ENCODE measurements around the gene SLITRK6.

The SLITRK6 gene, protein sequence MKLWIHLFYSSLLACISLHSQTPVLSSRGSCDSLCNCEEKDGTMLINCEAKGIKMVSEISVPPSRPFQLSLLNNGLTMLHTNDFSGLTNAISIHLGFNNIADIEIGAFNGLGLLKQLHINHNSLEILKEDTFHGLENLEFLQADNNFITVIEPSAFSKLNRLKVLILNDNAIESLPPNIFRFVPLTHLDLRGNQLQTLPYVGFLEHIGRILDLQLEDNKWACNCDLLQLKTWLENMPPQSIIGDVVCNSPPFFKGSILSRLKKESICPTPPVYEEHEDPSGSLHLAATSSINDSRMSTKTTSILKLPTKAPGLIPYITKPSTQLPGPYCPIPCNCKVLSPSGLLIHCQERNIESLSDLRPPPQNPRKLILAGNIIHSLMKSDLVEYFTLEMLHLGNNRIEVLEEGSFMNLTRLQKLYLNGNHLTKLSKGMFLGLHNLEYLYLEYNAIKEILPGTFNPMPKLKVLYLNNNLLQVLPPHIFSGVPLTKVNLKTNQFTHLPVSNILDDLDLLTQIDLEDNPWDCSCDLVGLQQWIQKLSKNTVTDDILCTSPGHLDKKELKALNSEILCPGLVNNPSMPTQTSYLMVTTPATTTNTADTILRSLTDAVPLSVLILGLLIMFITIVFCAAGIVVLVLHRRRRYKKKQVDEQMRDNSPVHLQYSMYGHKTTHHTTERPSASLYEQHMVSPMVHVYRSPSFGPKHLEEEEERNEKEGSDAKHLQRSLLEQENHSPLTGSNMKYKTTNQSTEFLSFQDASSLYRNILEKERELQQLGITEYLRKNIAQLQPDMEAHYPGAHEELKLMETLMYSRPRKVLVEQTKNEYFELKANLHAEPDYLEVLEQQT

DNA sequence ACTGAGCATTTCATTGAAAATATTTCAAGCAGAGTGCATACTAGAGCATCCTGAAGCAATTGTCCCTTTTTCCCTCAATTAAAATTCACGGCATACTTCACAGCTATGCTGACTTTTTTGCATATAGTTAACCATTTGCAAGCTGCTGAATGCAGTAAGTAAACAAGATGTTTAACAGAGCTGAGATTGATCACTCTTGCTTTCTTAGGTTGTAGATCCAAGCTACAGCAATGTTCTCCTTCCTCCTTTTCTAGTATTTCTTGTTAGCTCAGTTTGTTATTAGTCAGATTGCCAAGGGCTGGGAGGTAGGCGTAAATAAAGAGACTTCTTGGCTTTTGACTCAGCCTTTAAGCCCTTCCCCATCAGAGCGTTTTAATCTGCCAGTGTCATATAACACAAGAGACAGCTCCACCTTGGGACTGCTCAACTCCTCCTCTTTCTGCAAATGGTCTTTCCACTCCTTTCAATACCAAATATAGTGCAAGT, at the start of gene SLITRK6:
SLITRK6 (minus strand) TSS at position 323 of the 486 bp plus-strand sequence. CDS start 2,911 bp downstream, outside the sequence.
- peak within 1 kb of the TSS; percentile 45 for H3K4me3 ChIP-seq (ENCODE audit: low read depth in 1 of 2, low read length in 2 of 2)
- H3K27ac ChIP-seq (ENCODE audit: low read length): no peak within 1 kb of the TSS

DNA sequence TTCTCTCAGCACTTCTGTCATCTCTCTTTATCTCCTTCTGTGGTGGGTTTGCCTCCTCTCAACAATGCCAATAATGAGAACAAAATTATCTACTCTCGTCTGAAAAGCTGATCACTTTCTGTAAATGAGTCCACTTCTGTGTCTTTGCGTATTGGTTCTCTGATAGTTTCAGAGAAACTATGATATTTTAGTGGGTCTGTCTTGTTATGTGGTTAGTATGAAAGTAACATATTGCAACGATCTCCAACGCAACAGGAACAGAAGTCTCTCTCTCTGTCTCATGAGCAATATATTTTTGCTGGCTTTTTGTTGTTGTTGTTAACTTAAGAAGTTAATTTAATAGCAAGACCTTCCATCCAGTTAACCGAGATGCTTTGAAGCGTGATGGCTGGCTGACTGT, 47.8 kb upstream of the SLITRK6 start:
- H3K4me3 ChIP-seq (ENCODE audit: low read depth in 1 of 2, low read length in 2 of 2): no peak overlapping the region
- no peaks in the 10 kb centered on the region for H3K27me3 ChIP-seq (ENCODE audit: low read depth, low read length)
- no peaks in the 10 kb centered on the region for H3K4me1 ChIP-seq (ENCODE audit: control insufficient read depth in 1 of 2, insufficient read depth in 2 of 2, low read length in 2 of 2)
- H3K36me3 ChIP-seq (ENCODE audit: control insufficient read depth in 1 of 2, insufficient read depth in 2 of 2, low read length in 2 of 2): no peaks in the 10 kb centered on the region
- H3K9me3 ChIP-seq (ENCODE audit: control insufficient read depth in 1 of 2, low read length in 2 of 2): peaks cover 0 to 6% of the 10 kb centered on the region in 2 donors
- no peak overlapping the region for H3K27ac ChIP-seq (ENCODE audit: low read length)

More for the DNA sequence above, at the start of gene SLITRK6:
- no peaks in the 10 kb centered on the region for H3K36me3 ChIP-seq (ENCODE audit: control insufficient read depth in 1 of 2, insufficient read depth in 2 of 2, low read length in 2 of 2)
- no peaks in the 10 kb centered on the region for H3K27me3 ChIP-seq (ENCODE audit: low read depth, low read length)
- H3K4me1 ChIP-seq (ENCODE audit: control insufficient read depth in 1 of 2, insufficient read depth in 2 of 2, low read length in 2 of 2): peaks cover 0 to 3% of the 10 kb centered on the region in 2 donors
- no peaks in the 10 kb centered on the region for H3K9me3 ChIP-seq (ENCODE audit: control insufficient read depth in 1 of 2, low read length in 2 of 2)

- no peaks in the 10 kb centered on the region for H3K36me3 ChIP-seq (ENCODE audit: control insufficient read depth in 1 of 2, insufficient read depth in 2 of 2, low read length in 2 of 2)
- no peak overlapping the region for H3K4me3 ChIP-seq (ENCODE audit: low read depth in 1 of 2, low read length in 2 of 2)
- H3K4me1 ChIP-seq (ENCODE audit: control insufficient read depth in 1 of 2, insufficient read depth in 2 of 2, low read length in 2 of 2): no peaks in the 10 kb centered on the region
Measured at GRCh38 chr13:85841427-85841826, 42.2 kb upstream of the SLITRK6 start.

DNA sequence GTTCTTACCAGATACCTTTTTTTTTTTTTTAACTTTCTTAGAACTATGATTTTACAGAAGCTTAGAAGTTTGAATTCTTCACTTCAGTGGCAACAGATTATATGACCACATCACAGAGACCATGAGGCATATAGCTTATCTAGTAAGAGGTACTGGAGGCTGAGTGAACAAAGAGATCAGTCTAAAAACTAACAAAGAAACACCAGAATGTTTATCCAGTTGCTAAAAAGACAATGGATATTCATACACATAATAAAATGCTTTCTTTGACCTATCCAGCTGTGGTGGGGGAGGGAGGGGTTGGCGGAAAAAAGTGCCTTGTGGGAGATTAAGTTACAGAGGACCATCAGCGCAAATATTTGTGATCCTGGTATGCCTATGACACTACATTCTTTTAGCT, 34.7 kb upstream of the SLITRK6 start:
- Histone ChIP-seq H3K9me3 (ENCODE audit: control insufficient read depth in 1 of 2, low read length in 2 of 2) (no peaks in the 10 kb centered on the region), H3K4me3 (ENCODE audit: low read depth in 1 of 2, low read length in 2 of 2) (no peak overlapping the region), H3K4me1 (ENCODE audit: control insufficient read depth in 1 of 2, insufficient read depth in 2 of 2, low read length in 2 of 2) (no peaks in the 10 kb centered on the region), H3K27me3 (ENCODE audit: low read depth, low read length) (no peaks in the 10 kb centered on the region), H3K36me3 (ENCODE audit: control insufficient read depth in 1 of 2, insufficient read depth in 2 of 2, low read length in 2 of 2) (no peaks in the 10 kb centered on the region), H3K27ac (ENCODE audit: low read length) (no peak overlapping the region)

More at GRCh38 chr13:85841427-85841826, 42.2 kb upstream of the SLITRK6 start:
- no peak overlapping the region for H3K27ac ChIP-seq (ENCODE audit: low read length)
- H3K27me3 ChIP-seq (ENCODE audit: low read depth, low read length): no peaks in the 10 kb centered on the region
- no peaks in the 10 kb centered on the region for H3K9me3 ChIP-seq (ENCODE audit: control insufficient read depth in 1 of 2, low read length in 2 of 2)

DNA sequence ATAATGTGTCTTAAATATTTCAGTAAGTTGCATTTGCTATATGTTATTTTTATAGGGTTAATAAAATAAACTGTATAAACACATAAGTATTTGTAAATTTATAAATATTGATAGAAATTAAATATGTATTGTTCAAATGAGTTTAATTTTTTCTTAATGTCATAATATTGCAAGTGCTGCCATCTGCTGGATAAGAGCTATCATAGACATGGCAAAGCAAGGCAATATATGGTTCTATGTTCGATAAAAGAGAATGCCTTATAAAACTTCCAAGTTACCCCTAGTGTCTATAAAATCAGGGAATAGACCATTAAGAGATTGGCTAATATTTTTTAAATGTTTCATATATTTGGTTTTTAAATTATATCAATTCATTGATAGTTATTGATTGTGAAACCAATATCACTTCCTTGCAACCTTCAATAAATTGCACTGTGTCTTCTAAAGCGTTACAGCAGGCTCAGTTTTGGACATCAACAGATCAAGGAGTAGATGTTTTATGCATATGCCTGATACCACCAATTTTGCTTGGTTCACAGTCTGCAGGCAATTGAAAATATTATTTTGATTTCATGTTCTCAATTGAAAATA, 29.0 kb upstream of the SLITRK6 start:
- H3K9me3 ChIP-seq (ENCODE audit: control insufficient read depth in 1 of 2, low read length in 2 of 2): no peaks in the 10 kb centered on the region
- H3K4me3 ChIP-seq (ENCODE audit: low read depth in 1 of 2, low read length in 2 of 2): no peak overlapping the region
- H3K4me1 ChIP-seq (ENCODE audit: control insufficient read depth in 1 of 2, insufficient read depth in 2 of 2, low read length in 2 of 2): no peaks in the 10 kb centered on the region
- H3K27ac ChIP-seq (ENCODE audit: low read length): no peak overlapping the region
- no peaks in the 10 kb centered on the region for H3K27me3 ChIP-seq (ENCODE audit: low read depth, low read length)
- H3K36me3 ChIP-seq (ENCODE audit: control insufficient read depth in 1 of 2, insufficient read depth in 2 of 2, low read length in 2 of 2): no peaks in the 10 kb centered on the region

DNA sequence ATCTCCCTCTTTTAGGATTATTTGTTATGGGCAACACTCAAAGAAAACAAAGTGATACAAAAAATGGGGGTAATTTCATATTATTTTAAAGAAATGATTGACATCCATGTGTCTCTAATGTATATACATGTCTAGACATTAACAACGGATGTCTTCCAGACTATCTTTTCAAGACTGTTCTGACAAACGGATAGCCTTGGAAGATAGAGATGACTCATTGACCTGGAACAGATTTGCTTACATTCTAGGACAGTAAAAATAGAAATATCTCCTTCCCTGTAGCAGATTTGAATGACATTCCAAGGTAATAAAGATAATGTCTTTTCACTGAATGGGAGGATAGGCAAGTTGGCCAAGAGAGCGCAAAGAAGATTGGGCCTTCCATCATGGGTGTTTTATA, 26.2 kb upstream of the SLITRK6 start:
- Histone ChIP-seq H3K27ac (ENCODE audit: low read length) (no peak overlapping the region), H3K36me3 (ENCODE audit: control insufficient read depth in 1 of 2, insufficient read depth in 2 of 2, low read length in 2 of 2) (no peaks in the 10 kb centered on the region), H3K4me3 (ENCODE audit: low read depth in 1 of 2, low read length in 2 of 2) (no peak overlapping the region), H3K9me3 (ENCODE audit: control insufficient read depth in 1 of 2, low read length in 2 of 2) (no peaks in the 10 kb centered on the region), H3K27me3 (ENCODE audit: low read depth, low read length) (no peaks in the 10 kb centered on the region), H3K4me1 (ENCODE audit: control insufficient read depth in 1 of 2, insufficient read depth in 2 of 2, low read length in 2 of 2) (no peaks in the 10 kb centered on the region)

DNA sequence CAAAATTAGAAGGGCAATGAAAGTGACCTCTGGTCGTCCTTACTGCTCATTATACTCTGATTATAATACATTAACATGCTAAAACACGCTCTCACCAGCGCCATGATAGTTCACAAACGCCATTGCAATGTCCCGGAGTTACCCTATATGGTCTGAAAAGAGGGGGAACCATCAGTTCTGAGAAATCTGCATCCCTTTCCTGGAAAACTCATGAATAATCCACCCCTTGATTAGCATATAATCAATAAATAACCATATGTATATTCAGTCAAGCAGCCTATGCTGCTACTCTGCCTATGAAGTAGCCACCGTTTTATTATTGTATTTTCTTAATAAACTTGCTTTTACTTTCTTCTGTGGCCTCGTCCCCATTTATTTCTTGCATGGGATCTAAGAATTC, 24.6 kb upstream of the SLITRK6 start:
- Histone ChIP-seq H3K27me3 (ENCODE audit: low read depth, low read length) (no peaks in the 10 kb centered on the region), H3K9me3 (ENCODE audit: control insufficient read depth in 1 of 2, low read length in 2 of 2) (no peaks in the 10 kb centered on the region), H3K36me3 (ENCODE audit: control insufficient read depth in 1 of 2, insufficient read depth in 2 of 2, low read length in 2 of 2) (no peaks in the 10 kb centered on the region), H3K27ac (ENCODE audit: low read length) (no peak overlapping the region), H3K4me1 (ENCODE audit: control insufficient read depth in 1 of 2, insufficient read depth in 2 of 2, low read length in 2 of 2) (no peaks in the 10 kb centered on the region), H3K4me3 (ENCODE audit: low read depth in 1 of 2, low read length in 2 of 2) (no peak overlapping the region)

DNA sequence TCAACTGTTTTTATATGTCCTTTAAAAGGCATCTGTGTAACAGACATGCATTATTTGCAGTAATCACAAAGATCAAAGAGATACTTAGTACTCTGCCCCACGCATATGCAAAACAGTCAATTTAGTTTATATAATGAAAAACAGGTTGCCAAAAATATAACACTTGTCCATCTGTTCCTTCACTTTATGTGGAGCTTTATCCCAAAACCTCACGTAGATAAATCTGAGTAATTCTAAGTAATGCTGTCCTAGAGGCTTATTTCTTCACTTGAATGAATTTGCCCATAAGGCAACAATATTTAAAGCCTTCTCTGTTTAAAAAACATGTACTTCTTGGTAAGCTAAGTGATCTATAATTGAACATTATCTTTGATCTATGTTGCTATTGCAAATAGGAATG, 20.3 kb upstream of the SLITRK6 start:
- Histone ChIP-seq H3K36me3 (ENCODE audit: control insufficient read depth in 1 of 2, insufficient read depth in 2 of 2, low read length in 2 of 2) (no peaks in the 10 kb centered on the region), H3K27ac (ENCODE audit: low read length) (no peak overlapping the region), H3K9me3 (ENCODE audit: control insufficient read depth in 1 of 2, low read length in 2 of 2) (no peaks in the 10 kb centered on the region), H3K27me3 (ENCODE audit: low read depth, low read length) (no peaks in the 10 kb centered on the region), H3K4me3 (ENCODE audit: low read depth in 1 of 2, low read length in 2 of 2) (no peak overlapping the region), H3K4me1 (ENCODE audit: control insufficient read depth in 1 of 2, insufficient read depth in 2 of 2, low read length in 2 of 2) (no peaks in the 10 kb centered on the region)

- no peaks in the 10 kb centered on the region for H3K36me3 ChIP-seq (ENCODE audit: control insufficient read depth in 1 of 2, insufficient read depth in 2 of 2, low read length in 2 of 2)
- H3K4me3 ChIP-seq (ENCODE audit: low read depth in 1 of 2, low read length in 2 of 2): no peak overlapping the region
- no peaks in the 10 kb centered on the region for H3K9me3 ChIP-seq (ENCODE audit: control insufficient read depth in 1 of 2, low read length in 2 of 2)
- no peaks in the 10 kb centered on the region for H3K27me3 ChIP-seq (ENCODE audit: low read depth, low read length)
- no peak overlapping the region for H3K27ac ChIP-seq (ENCODE audit: low read length)
- no peaks in the 10 kb centered on the region for H3K4me1 ChIP-seq (ENCODE audit: control insufficient read depth in 1 of 2, insufficient read depth in 2 of 2, low read length in 2 of 2)
Measured at GRCh38 chr13:85816413-85816812, 17.2 kb upstream of the SLITRK6 start.

DNA sequence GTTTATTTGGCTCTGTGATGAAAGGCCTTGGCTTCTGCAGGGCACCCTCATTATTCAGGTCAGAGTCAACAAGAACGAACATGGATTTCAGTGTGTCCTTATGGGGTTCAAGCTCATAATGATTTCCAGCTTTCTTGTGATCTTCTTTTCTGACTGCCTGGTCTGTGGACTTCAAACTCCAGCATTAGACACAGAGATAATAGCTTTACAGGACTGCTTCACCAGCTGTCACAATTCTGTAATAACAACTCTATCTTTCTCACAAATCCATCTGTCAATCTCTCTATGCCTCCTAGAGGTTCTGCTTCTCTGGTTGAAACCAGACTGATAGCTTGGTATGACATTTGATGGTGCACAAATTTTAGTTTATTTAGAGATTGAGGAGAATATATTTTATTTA, 13.1 kb upstream of the SLITRK6 start:
- Histone ChIP-seq H3K27ac (ENCODE audit: low read length) (no peak overlapping the region), H3K27me3 (ENCODE audit: low read depth, low read length) (no peaks in the 10 kb centered on the region), H3K4me1 (ENCODE audit: control insufficient read depth in 1 of 2, insufficient read depth in 2 of 2, low read length in 2 of 2) (no peaks in the 10 kb centered on the region), H3K9me3 (ENCODE audit: control insufficient read depth in 1 of 2, low read length in 2 of 2) (peaks cover 0 to 3% of the 10 kb centered on the region in 2 donors), H3K4me3 (ENCODE audit: low read depth in 1 of 2, low read length in 2 of 2) (no peak overlapping the region), H3K36me3 (ENCODE audit: control insufficient read depth in 1 of 2, insufficient read depth in 2 of 2, low read length in 2 of 2) (no peaks in the 10 kb centered on the region)

- Histone ChIP-seq H3K27me3 (ENCODE audit: low read depth, low read length) (no peaks in the 10 kb centered on the region), H3K4me1 (ENCODE audit: control insufficient read depth in 1 of 2, insufficient read depth in 2 of 2, low read length in 2 of 2) (no peaks in the 10 kb centered on the region), H3K27ac (ENCODE audit: low read length) (no peak overlapping the region), H3K9me3 (ENCODE audit: control insufficient read depth in 1 of 2, low read length in 2 of 2) (peaks cover 0 to 3% of the 10 kb centered on the region in 2 donors), H3K4me3 (ENCODE audit: low read depth in 1 of 2, low read length in 2 of 2) (no peak overlapping the region), H3K36me3 (ENCODE audit: control insufficient read depth in 1 of 2, insufficient read depth in 2 of 2, low read length in 2 of 2) (no peaks in the 10 kb centered on the region)
Measured at GRCh38 chr13:85808811-85809210, 9.6 kb upstream of the SLITRK6 start.
